ENCODE data around the gene ADAMTS14.
A peak's percentile ranks its signal among the peaks of the same experiment; 100 is the strongest.

The ADAMTS14 gene

DNA sequence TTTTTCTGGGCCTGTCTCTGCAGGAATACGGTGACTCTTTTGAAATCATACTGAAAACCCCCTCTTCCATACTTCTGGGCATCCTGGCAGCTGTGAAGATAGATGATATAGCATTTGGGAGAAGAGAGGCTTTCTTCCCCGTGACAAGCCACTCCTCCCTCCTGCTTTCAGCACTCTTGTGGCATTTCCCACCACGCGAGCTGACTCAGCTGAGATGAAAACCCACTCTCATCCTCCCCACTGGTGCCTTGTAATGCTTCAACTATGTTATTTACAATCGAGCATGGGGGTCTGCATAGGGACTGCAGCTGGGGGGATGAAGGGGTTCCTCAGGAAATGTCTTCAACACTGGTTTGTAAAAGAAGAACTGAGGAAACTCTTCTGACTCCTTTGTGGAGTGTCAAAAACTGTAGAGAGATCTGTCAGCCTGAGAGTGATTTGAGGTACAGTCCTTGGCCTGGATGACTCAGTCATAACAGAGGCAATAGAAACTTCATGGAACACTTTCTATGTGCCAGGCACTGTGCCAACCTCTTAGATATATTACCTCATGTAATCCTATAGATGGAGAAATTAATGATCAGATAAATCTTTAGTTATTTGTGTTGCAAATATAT is 114.6 kb downstream of the ADAMTS14 start:
- peak; percentile 75 for DNase-seq

- DNase-seq: no peak
These were observed 119.2 kb downstream of the ADAMTS14 start for GRCh38 chr10:70791386-70792039.

DNA sequence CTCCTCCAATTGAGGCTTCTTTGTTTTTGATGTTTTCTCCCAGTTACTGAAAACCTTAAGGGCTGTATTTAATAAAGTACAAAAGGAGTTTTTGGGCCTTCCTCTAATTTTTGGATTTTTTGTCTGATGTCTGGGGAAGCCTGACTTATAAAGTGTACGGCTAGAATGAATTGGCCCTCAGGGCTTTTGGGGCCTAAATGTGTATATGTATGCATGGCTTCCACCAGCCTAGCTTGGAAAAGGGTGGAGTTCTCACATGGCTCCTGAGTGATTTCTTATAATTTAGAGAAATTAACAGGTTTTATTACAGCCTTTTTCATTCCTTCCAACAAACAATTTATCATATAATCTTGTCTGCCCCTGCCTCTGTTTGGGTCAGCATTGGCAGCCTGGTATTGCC is 123.3 kb downstream of the ADAMTS14 start:
- DNase-seq: no peak

DNA sequence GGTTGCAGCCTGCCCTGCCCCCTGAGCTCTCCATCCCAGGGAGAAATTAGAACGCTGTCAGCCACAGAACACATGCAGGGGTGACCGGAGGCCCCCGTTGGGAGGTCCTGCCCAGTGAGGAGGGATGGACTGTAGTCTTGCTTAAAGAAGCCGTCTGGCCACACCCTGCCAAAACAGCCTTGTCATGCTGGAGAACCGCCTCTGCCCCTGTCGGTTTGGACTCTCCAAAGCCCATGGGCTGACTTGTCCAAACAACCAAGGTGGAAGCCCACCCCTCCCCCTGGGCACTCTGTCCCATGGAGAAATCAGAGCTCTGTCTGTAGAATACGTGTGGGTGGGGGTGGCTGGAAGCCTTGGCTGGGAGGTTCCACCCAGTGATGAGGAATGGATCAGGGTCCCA is 125.5 kb downstream of the ADAMTS14 start:
- no peak for DNase-seq

DNA sequence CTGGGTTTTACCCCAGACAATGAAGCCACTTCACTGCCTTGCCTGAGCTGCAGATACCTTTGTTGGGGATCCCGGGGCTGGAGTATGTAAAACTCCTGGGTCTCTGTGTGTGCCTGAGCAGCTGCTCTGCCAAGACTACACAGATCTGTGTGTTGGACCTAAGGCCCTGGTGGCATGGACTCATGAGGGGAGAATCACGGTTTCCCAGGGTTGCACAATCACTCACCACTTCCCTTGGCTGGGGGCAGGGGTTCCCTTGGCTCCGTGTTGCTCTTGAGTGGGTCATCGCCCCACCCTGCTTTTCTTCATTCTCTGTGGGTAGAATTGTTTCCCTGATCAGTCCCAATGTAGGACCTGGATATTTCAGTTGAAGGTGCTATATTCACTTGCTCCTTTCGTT is 126.8 kb downstream of the ADAMTS14 start:
- DNase-seq: no peak

- no peak for DNase-seq
These were observed 129.5 kb downstream of the ADAMTS14 start for GRCh38 chr10:70801854-70802253.

GRCh38 chr10:70803775-70804420 is 131.6 kb downstream of the ADAMTS14 start:
- no peak for DNase-seq

DNA sequence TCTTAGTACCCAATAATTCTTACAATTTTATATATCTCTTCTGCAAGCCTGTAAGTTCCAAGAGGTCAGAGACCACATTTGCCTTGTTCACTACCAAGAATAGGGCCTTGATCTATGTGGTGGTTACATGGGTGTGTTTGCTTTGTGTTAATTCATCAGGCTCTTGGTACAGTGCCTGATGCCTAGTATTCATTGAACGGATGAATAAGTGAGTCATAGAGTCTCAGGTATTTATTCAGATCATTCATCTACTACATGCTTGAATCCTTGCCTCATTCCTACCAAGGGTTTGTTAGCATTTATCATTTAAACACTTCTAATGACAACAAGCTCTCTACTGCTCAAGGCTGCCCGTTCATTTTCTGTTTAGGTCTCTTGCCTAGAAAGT is 132.1 kb downstream of the ADAMTS14 start:
- DNase-seq: no peak

GRCh38 chr10:70805619-70806215 is 133.4 kb downstream of the ADAMTS14 start:
- DNase-seq: no peak

DNA sequence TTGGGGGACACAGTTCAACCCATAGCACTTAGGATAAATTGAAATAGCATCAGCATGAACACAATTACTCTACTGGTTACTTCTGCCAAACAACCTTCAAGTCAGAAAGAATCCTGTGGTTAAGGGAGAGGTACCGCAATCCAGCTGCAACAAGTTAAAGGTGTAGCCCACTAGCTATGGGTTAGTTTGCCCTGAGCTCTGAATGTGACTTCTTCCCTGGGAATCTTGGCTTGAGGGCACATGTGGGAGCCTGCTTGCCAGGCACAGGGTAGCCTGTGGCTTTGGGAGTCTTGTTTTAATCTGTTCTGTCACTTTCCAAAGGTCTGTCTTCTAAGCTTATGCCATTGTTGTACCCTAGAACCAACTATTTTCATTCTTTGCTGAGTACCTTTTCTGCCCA is 134.5 kb downstream of the ADAMTS14 start:
- DNase-seq: no peak

DNA sequence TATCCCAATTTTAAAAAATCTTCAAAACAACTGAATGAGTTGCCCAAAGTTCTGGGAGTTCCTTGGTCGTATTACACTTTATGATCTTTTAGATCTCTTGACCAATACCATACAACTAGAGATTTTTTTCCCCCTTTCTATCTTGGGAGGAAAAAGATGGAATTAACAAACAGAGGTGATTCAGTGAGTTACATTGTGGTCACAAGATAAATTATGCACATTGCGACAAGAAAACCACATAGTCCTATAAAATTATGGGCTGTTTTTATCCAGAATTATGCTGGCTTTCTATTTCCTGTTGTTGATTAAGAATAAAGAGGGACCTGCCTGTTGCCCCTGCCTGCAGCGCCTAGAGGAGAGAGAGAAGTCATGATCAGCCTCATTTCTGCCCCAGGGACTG is 135.2 kb downstream of the ADAMTS14 start:
- no peak for DNase-seq

- peak; percentile 46 for DNase-seq
These were observed 136.8 kb downstream of the ADAMTS14 start for GRCh38 chr10:70809011-70809611.

GRCh38 chr10:70809726-70810125 is 137.4 kb downstream of the ADAMTS14 start:
- peak; percentile 69 for DNase-seq

DNA sequence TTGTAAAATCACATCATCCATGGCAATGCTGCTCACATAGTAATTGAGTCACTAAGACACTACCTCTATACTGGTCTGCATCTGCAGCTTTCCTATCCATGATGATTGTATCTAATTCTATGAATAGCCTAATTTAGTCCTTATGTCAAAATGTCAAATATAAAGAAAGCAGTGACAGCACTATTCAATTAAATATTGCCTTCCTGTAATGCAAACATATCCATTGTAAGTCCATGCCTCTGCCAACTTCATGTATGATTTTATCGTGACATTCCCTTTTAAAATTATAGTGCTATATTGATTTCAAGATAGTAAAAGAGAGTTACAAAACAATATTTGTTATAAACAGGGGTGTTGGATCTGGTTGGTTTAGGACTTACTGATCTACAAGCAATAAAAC is 138.7 kb downstream of the ADAMTS14 start:
- DNase-seq: no peak

- no peak for DNase-seq
These were observed 139.6 kb downstream of the ADAMTS14 start for GRCh38 chr10:70811881-70812280.
